Sciatic nerve (tissue), 2 donors: ENCODE measurements around the gene LRRC8B. TPM values are rescaled to one million over a fixed set of nuclear protein-coding genes. Genes with fewer than 3 reads are reported as not detected.

ENCODE experiments used
- ATAC-seq: fragments of 200-7000 bp; cut with Tn5 transposase; one replicate; pipeline ENCODE4 v1.9.1; 2020; ENCODE audit warnings: mild to moderate bottlenecking, moderate library complexity
- DNase-seq: peaks from one replicate; pipeline ENCODE4 v3.0.0-alpha.2; 2020; ENCODE audit warnings: low spot score
- intact Hi-C: fragments of 100-400 bp; cut with DNase I; formaldehyde crosslinking; loops from one replicate; pipeline ENCODE4 v1.14.2; 2022
- total RNA-seq: library from RNA; stranded (reverse); fragmentation: NEBNext Ultra II Directional; extraction: Animal tissue kit (Norgen Biotek cat#: 25700); gene quantifications from one replicate; pipeline ENCODE4 v1.2.1, GENCODE V29; 2021
- donor health status: DM: no; HTN: no; CAD: no.
- donor health status: DM: no; HTN: no; CAD: no.

Gene LRRC8B
- total RNA-seq, 1 donor from 2014 or later, result 21.9 TPM

DNA sequence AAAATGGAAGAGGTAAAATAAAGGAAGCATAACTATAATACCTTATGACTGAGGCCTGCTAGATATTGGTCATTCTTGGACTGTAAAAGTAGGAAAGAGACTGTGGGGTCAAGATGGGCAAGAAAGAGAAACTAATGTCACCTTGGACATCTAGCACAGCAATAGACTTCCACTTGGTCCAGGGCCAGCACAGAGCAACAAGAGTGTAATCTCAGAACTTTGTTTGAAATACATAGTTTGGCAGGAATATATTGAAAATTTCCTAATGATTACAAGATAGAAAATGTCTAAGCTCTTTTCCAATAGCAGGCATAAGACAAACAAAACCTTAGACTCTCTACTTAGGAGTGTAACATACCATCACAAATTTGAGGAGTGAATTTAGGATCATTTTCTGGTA lies 112.9 kb downstream of the LRRC8B start:
- no peak for ATAC-seq
- no peak for DNase-seq
- intact Hi-C loops, result loop anchor here (10.0 kb wide), 2 partner anchors 113 to 153 kb away; partner anchors contain the start of gene LRRC8B

DNA sequence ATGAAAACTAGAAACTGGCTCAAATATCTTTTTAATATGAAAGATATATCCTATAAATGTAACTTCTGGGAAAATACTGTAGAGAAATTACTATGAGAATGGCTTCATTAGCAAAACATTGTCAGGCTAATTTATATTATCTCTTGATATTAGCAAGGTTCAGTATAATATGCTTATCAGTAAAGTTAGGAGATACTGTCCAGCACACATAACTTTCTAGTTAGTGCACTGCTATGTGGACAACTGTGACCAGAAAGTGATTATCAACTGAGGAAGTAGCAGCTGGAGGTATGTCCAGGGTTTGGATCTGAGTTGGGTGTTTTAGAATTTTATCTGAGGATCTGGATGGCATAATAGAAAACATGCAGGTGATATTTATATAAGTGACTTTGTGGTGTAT lies 115.8 kb downstream of the LRRC8B start:
- no peak for DNase-seq
- ATAC-seq, result no peak
- intact Hi-C loops, result no loop called here

DNA sequence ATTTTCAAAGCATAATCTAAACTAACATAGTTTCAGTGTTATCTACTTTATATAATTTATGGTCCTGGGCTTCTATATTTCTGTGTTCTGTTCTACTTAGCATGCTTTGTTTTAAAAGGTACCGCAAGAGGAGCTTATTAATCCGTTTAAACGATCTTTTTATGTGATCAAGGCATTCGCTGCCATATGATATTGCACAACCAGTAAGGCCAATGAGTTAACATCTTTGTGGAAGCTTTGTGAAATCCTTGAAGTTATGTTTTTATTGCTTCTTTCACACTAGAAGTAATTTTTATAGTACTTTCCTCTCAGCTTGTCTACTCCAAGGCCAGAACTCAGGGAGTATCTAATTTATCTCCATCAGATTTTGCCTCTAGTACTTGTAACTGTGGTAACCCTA lies 117.2 kb downstream of the LRRC8B start:
- intact Hi-C loops, result no loop called here
- DNase-seq, result no peak
- no peak for ATAC-seq

DNA sequence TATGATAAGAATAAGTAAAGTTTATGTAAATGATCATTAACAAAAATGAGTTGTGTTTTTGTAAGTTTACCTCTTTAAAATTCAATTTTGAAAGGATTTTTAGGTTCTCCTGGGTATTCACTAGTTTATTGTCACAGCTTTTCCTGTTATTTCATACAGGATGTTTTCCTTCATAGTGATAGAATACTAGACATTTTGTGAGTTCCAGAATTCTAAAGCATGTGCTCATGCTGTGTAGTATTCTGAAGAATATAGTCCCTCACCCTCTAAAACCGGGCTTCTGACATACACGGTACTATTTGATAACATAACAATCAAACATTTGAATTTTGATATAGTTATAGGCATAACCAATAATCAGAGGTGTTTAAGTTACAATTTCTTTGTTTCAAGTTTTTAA lies 118.9 kb downstream of the LRRC8B start:
- intact Hi-C loops, result no loop called here
- DNase-seq (no peak), ATAC-seq (no peak)

DNA sequence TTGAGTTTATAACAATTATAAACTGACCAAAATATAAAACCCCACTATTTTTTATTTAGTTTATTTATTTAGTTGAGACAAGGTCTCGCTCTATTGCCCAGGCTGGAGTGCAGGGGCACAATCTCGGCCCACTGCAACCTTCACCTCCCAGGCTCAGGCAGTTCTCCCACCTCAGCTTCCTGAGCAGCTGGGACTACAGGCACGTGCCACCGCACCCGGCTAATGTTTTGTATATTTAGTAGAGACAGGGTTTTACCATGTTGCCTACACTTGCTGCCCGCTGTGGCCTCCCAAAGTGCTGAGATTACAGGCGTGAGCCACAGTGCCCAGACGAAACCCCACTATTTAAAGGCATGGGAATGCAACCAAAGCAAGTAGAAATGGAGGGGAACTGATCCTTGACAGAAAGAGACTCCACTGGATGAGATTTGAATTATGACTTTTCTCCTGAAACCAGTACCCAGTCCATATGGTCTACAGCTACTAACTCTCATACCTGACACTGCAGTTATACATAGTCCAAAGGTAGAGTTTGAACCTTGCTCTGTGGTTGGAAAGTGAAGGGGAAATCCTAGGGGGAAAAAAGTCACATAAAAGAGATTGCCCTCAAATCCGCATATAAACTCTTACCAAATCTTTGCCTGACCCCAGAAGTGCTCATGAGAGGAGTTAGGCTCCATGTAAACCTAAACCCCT lies 119.6 kb downstream of the LRRC8B start:
- ATAC-seq (no peak), DNase-seq (no peak)
- intact Hi-C loops, result no loop called here

DNA sequence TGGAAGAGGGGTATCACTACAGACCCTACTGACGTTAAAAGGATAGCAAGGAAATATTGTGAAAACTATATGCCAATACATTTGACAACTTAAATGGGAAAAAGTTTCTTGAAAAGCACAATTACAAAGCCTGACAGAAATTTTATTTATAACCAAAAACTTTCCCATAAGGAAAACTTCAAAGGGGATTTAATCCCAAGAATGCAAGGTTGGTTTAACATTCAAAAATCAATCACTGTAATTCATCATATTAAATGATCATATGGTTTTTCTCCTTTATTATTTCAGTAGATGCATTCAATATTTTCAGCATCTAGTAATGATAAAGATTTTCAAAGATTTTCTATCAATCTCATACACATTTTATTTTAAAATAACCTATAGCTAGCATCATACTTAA lies 121.6 kb downstream of the LRRC8B start:
- DNase-seq (no peak), ATAC-seq (no peak)
- intact Hi-C loops, result no loop called here

Other genes starting within 250 kb of the LRRC8B start
- not detected for gene GBP6, start 160.8 kb upstream of the LRRC8B start, total RNA-seq
- gene LRRC8C, start 108.3 kb downstream of the LRRC8B start, total RNA-seq, result 19.6 TPM